OCI-LY3 (cell line): ENCODE results near the gene PNN.

ENCODE experiments used
- H2AFZ ChIP-seq: fragments of 200-600, 300-600 bp; shearing (Covaris generic); 2 replicates; pipeline ENCODE4 v1.6.0; 2014; ENCODE audit warnings: antibody characterized with exemption, low read depth, low read length
- H3K27ac ChIP-seq: fragments of 200-600, 300-600 bp; sonication (generic); 2 replicates; pipeline ENCODE4 v1.5.1; 2014; ENCODE audit warnings: mild to moderate bottlenecking, low read length, moderate library complexity, mixed read lengths
- H3K27me3 ChIP-seq: fragments of 200-600, 300-600 bp; sonication (generic); 2 replicates; pipeline ENCODE4 v1.6.1; 2014; ENCODE audit warnings: low read depth, low read length, mixed read lengths
- H3K36me3 ChIP-seq: fragments of 200-600, 300-600 bp; sonication (generic); replicated peaks from 2 replicates; pipeline ENCODE3; 2014; ENCODE audit warnings: low read depth, low read length, mixed read lengths
- H3K4me1 ChIP-seq: fragments of 300-600, 200-600 bp; sonication (generic); 2 replicates; pipeline ENCODE4 v1.6.1; 2014; ENCODE audit warnings: low read length, mixed read lengths
- H3K4me2 ChIP-seq: fragments of 200-600, 300-600 bp; sonication (generic); 2 replicates; pipeline ENCODE4 v1.6.1; 2014; ENCODE audit warnings: low read length, mixed read lengths
- H3K4me3 ChIP-seq: fragments of 300-600, 200-600 bp; sonication (generic); 2 replicates; pipeline ENCODE4 v1.5.1; 2014; ENCODE audit warnings: antibody characterized with exemption, mild to moderate bottlenecking, low read length, moderate library complexity
- H3K79me2 ChIP-seq: fragments of 300-600, 200-600 bp; shearing (Covaris generic); 2 replicates; pipeline ENCODE4 v1.6.1; 2014; ENCODE audit warnings: mild to moderate bottlenecking, low read length, mixed read lengths
- H3K9ac ChIP-seq: fragments of 300-600, 200-600 bp; shearing (Covaris generic); 2 replicates; pipeline ENCODE4 v1.6.0; 2014; ENCODE audit warnings: mild to moderate bottlenecking, low read length, moderate library complexity
- H3K9me3 ChIP-seq: fragments of 200-600, 300-600 bp; shearing (Covaris generic); 2 replicates; pipeline ENCODE4 v1.6.1; 2014; ENCODE audit warnings: low read length, mixed read lengths; ENCODE audit not compliant: insufficient read depth
- H4K20me1 ChIP-seq: fragments of 200-600, 300-600 bp; sonication (generic); 2 replicates; pipeline ENCODE4 v1.6.1; 2016; ENCODE audit warnings: low read length, mixed read lengths; ENCODE audit not compliant: insufficient read depth
- CTCF ChIP-seq: fragments of 200-600, 300-600 bp; sonication (generic); IDR thresholded peaks from 2 replicates; pipeline ENCODE4 v1.5.1; 2014; ENCODE audit warnings: antibody characterized with exemption, low read length, low read depth
- EZH2phosphoT487 ChIP-seq: fragments of 200-600 bp; shearing (Covaris generic); IDR thresholded peaks from 2 replicates; pipeline ENCODE4 v1.6.1; 2018; ENCODE audit warnings: antibody characterized with exemption, mixed run types, low read depth

Gene PNN

GRCh38 chr14:39180553-39180952, 5.5 kb downstream of the PNN start:
- Histone ChIP-seq H3K79me2 (peaks cover 49% of the 10 kb centered on the region), H3K4me3 (no peak overlapping the region), H2AFZ (no peak overlapping the region), H3K9me3 (no peaks in the 10 kb centered on the region), H3K4me2 (no peak overlapping the region), H3K36me3 (peaks cover 77% of the 10 kb centered on the region), H3K4me1 (peaks cover 8% of the 10 kb centered on the region; the same call in 1 of the 2 replicates), H3K9ac (no peak overlapping the region), H3K27me3 (no peaks in the 10 kb centered on the region), H3K27ac (no peak overlapping the region), H4K20me1 (peaks cover 4% of the 10 kb centered on the region; the same call in 1 of the 2 replicates)
- TF ChIP-seq EZH2phosphoT487 (no peak), CTCF (no peak)

GRCh38 chr14:39181026-39181692, 6.1 kb downstream of the PNN start:
- H4K20me1 ChIP-seq: peaks cover 4% of the 10 kb centered on the region; the same call in 1 of the 2 replicates
- H3K4me2 ChIP-seq: no peak overlapping the region
- H3K4me3 ChIP-seq: no peak overlapping the region
- H3K4me1 ChIP-seq: peaks cover 6% of the 10 kb centered on the region; the same call in 1 of the 2 replicates
- H3K9me3 ChIP-seq: no peaks in the 10 kb centered on the region
- H3K79me2 ChIP-seq: peaks cover 43% of the 10 kb centered on the region
- no peak overlapping the region for H2AFZ ChIP-seq
- no peak overlapping the region for H3K27ac ChIP-seq
- H3K36me3 ChIP-seq: peaks cover 75% of the 10 kb centered on the region
- TF ChIP-seq CTCF: no peak
- TF ChIP-seq EZH2phosphoT487: no peak
- H3K27me3 ChIP-seq: no peaks in the 10 kb centered on the region
- no peak overlapping the region for H3K9ac ChIP-seq

GRCh38 chr14:39181693-39182047, 6.6 kb downstream of the PNN start:
- H3K4me2 ChIP-seq: no peak overlapping the region

More at GRCh38 chr14:39181693-39182047, 6.6 kb downstream of the PNN start:
- H3K9me3 ChIP-seq: no peaks in the 10 kb centered on the region
- peaks cover 71% of the 10 kb centered on the region for H3K36me3 ChIP-seq
- H3K27ac ChIP-seq: no peak overlapping the region
- peaks cover 2% of the 10 kb centered on the region; the same call in 1 of the 2 replicates for H3K4me1 ChIP-seq
- TF ChIP-seq EZH2phosphoT487 (no peak), CTCF (no peak)
- H3K4me3 ChIP-seq: no peak overlapping the region
- H3K9ac ChIP-seq: no peak overlapping the region
- H3K79me2 ChIP-seq: peaks cover 38% of the 10 kb centered on the region
- H4K20me1 ChIP-seq: peaks cover 4% of the 10 kb centered on the region; the same call in 1 of the 2 replicates
- H3K27me3 ChIP-seq: no peaks in the 10 kb centered on the region
- H2AFZ ChIP-seq: no peak overlapping the region
